H7 (cell line): ENCODE data around the gene LYRM4. TPM values are rescaled to one million over a fixed set of nuclear protein-coding genes. Genes with fewer than 3 reads are reported as not detected.
"Not testable (repeated sequence)": the region's sequence is repeated elsewhere in the genome, so short reads cannot be mapped to it uniquely, and the experiment has no call there.

Source experiments
- DNase-seq: peaks from one replicate; pipeline ENCODE4 v3.0.0; 2012
- H3K27me3 ChIP-seq: 2 replicates; pipeline ENCODE4 v1.6.0; 2011; ENCODE audit warnings: mild to moderate bottlenecking, low read length; ENCODE audit not compliant: control insufficient read depth, insufficient read depth
- H3K36me3 ChIP-seq: replicated peaks from 2 replicates; pipeline ENCODE4 v1.5.1; 2011; ENCODE audit warnings: low read length; ENCODE audit not compliant: control insufficient read depth, insufficient read depth
- H3K4me3 ChIP-seq: 2 replicates; pipeline ENCODE4 v1.5.1; 2011; ENCODE audit warnings: low read depth, mild to moderate bottlenecking, control low read depth, low read length, moderate library complexity; ENCODE audit not compliant: insufficient read depth
- total RNA-seq: library from RNA; depleted of rRNA; stranded (reverse); fragments of >200 nt; shearing (Covaris generic); gene quantifications from 2 replicates; pipeline ENCODE4 v1.2.3, GENCODE V29; 2014; rRNA removed

LYRM4 gene
- total RNA-seq, 1 experiment from 2014 or later: 45.6 TPM

GRCh38 chr6:5072440-5072839 is 188.3 kb downstream of the LYRM4 start:
- no peak for DNase-seq
- no peaks in the 10 kb centered on the region for H3K36me3 ChIP-seq
- H3K27me3 ChIP-seq: no peaks in the 10 kb centered on the region
- H3K4me3 ChIP-seq: no peak overlapping the region

GRCh38 chr6:5071216-5071615 is 189.5 kb downstream of the LYRM4 start:
- Histone ChIP-seq H3K36me3 (no peaks in the 10 kb centered on the region), H3K4me3 (no peak overlapping the region), H3K27me3 (no peaks in the 10 kb centered on the region)
- no peak for DNase-seq

- DNase-seq: no peak
These were observed 192.5 kb downstream of the LYRM4 start for GRCh38 chr6:5068153-5068751.

GRCh38 chr6:5067305-5067704 is 193.4 kb downstream of the LYRM4 start:
- no peak for DNase-seq
- Histone ChIP-seq H3K27me3 (no peaks in the 10 kb centered on the region), H3K36me3 (no peaks in the 10 kb centered on the region), H3K4me3 (no peak overlapping the region)

More at GRCh38 chr6:5068153-5068751, 192.5 kb downstream of the LYRM4 start:
- Histone ChIP-seq H3K36me3 (no peaks in the 10 kb centered on the region), H3K27me3 (no peaks in the 10 kb centered on the region), H3K4me3 (no peak overlapping the region)

- DNase-seq: no peak
- H3K4me3 ChIP-seq: no peak overlapping the region
- H3K27me3 ChIP-seq: no peaks in the 10 kb centered on the region
- no peaks in the 10 kb centered on the region for H3K36me3 ChIP-seq
These were observed 194.2 kb downstream of the LYRM4 start for GRCh38 chr6:5066456-5067093.

GRCh38 chr6:5063617-5064016 is 197.1 kb downstream of the LYRM4 start:
- Histone ChIP-seq H3K27me3 (no peaks in the 10 kb centered on the region), H3K4me3 (no peak overlapping the region), H3K36me3 (no peaks in the 10 kb centered on the region)
- DNase-seq: no peak

GRCh38 chr6:5061152-5061551 is 199.6 kb downstream of the LYRM4 start:
- H3K36me3 ChIP-seq: no peaks in the 10 kb centered on the region
- no peak for DNase-seq
- no peaks in the 10 kb centered on the region for H3K27me3 ChIP-seq
- no peak overlapping the region for H3K4me3 ChIP-seq

- not testable (repeated sequence) for H3K27me3 ChIP-seq, H3K4me3 ChIP-seq, DNase-seq, H3K36me3 ChIP-seq
These were observed 200.3 kb downstream of the LYRM4 start for GRCh38 chr6:5060439-5060838.

GRCh38 chr6:5059036-5059896 is 201.5 kb downstream of the LYRM4 start:
- no peaks in the 10 kb centered on the region for H3K36me3 ChIP-seq
- H3K27me3 ChIP-seq: no peaks in the 10 kb centered on the region
- H3K4me3 ChIP-seq: no peak overlapping the region
- DNase-seq: no peak

Other genes starting within 250 kb of the LYRM4 start
- 0.17 and 0.48 TPM in 2 replicates for gene PPP1R3G, start 175.6 kb downstream of the LYRM4 start, total RNA-seq
- gene FARS2, start 563 bp upstream of the LYRM4 start, total RNA-seq: 21.2 and 27.1 TPM in 2 replicates